ENCODE measurements around the gene PRSS16. TPM values are rescaled to one million over a fixed set of nuclear protein-coding genes. Genes with fewer than 3 reads are reported as not detected.

The PRSS16 gene
- 10 to 100 TPM in 3 of 4 donors, 1 to 10 TPM in 1; 9.0 to 34.5 (median 18.8) TPM for total RNA-seq

GRCh38 chr6:27247133-27247836 is at the start of gene PRSS16:
Gene PRSS16, plus strand, starts transcription at chr6:27247701. Its CDS starts 37 bp downstream, at chr6:27247738.
- Histone ChIP-seq H3K27ac (no peak within 1 kb of the TSS), H3K27me3 (peaks cover 85% of the 10 kb centered on the region), H3K36me3 (no peaks in the 10 kb centered on the region), H3K4me1 (peaks cover 3 to 16% (median 11%) of the 10 kb centered on the region in 4 donors), H3K9me3 (no peaks in the 10 kb centered on the region), H3K4me3 (no peak within 1 kb of the TSS)
- TF ChIP-seq CTCF (IDR thresholded peaks at IDR 0.05) (no peak), POLR2AphosphoS5 (IDR thresholded peaks at IDR 0.05) (no peak), EP300 (IDR thresholded peaks at IDR 0.05; ENCODE audit: low read depth) (no peak), POLR2A (IDR thresholded peaks at IDR 0.05) (no peak)
- in situ Hi-C loops (cut with MboI; ENCODE audit: low pct_ligation_motif_present in 1 of 4, low pct_unique_long_range_greater_than_20kb in 1 of 4, low sequenced_read_pairs in 3 of 4) = no loop called here
- intact Hi-C loops (cut with DNase I; ENCODE audit: low total_unique reads) = no loop called here
- 72 to 88% methylated on average over 3 to 12 of the region's 12 CpGs for WGBS, 2 donors (ENCODE audit: low coverage in 1 of 2)
- no peak for DNase-seq

GRCh38 chr6:27205375-27206278 is 41.9 kb upstream of the PRSS16 start:
- H3K4me1 ChIP-seq = no peaks in the 10 kb centered on the region
- H3K27me3 ChIP-seq = peaks cover 60% of the 10 kb centered on the region
- no peak for DNase-seq
- intact Hi-C loops (cut with DNase I; ENCODE audit: low total_unique reads) = no loop called here
- no peaks in the 10 kb centered on the region for H3K9me3 ChIP-seq
- in situ Hi-C loops (cut with MboI; ENCODE audit: low pct_ligation_motif_present in 1 of 4, low pct_unique_long_range_greater_than_20kb in 1 of 4, low sequenced_read_pairs in 3 of 4) = no loop called here
- no peak overlapping the region for H3K27ac ChIP-seq
- no peaks in the 10 kb centered on the region for H3K36me3 ChIP-seq
- WGBS, 2 donors (ENCODE audit: low coverage in 1 of 2) = 44 to 65% methylated on average over 16 to 32 of the region's 32 CpGs
- no peak for TF ChIP-seq POLR2AphosphoS5 (IDR thresholded peaks at IDR 0.05)
- no peak for TF ChIP-seq EP300 (IDR thresholded peaks at IDR 0.05; ENCODE audit: low read depth)
- no peak for TF ChIP-seq CTCF (IDR thresholded peaks at IDR 0.05)
- TF ChIP-seq POLR2A (IDR thresholded peaks at IDR 0.05) = no peak
- H3K4me3 ChIP-seq = no peak overlapping the region

GRCh38 chr6:27206806-27207205 is 40.7 kb upstream of the PRSS16 start:
- H3K36me3 ChIP-seq = no peaks in the 10 kb centered on the region
- in situ Hi-C loops (cut with MboI; ENCODE audit: low pct_ligation_motif_present in 1 of 4, low pct_unique_long_range_greater_than_20kb in 1 of 4, low sequenced_read_pairs in 3 of 4) = no loop called here
- H3K9me3 ChIP-seq = no peaks in the 10 kb centered on the region
- H3K4me1 ChIP-seq = no peaks in the 10 kb centered on the region
- TF ChIP-seq CTCF (IDR thresholded peaks at IDR 0.05) = no peak
- no peak for TF ChIP-seq EP300 (IDR thresholded peaks at IDR 0.05; ENCODE audit: low read depth)
- no peak for TF ChIP-seq POLR2AphosphoS5 (IDR thresholded peaks at IDR 0.05)
- H3K4me3 ChIP-seq = no peak overlapping the region
- peaks cover 69% of the 10 kb centered on the region for H3K27me3 ChIP-seq
- intact Hi-C loops (cut with DNase I; ENCODE audit: low total_unique reads) = no loop called here
- no peak overlapping the region for H3K27ac ChIP-seq
- DNase-seq = no peak

- Histone ChIP-seq H3K4me3 (no peak overlapping the region), H3K36me3 (no peaks in the 10 kb centered on the region), H3K9me3 (no peaks in the 10 kb centered on the region), H3K27me3 (peaks cover 81% of the 10 kb centered on the region), H3K4me1 (no peaks in the 10 kb centered on the region), H3K27ac (no peak overlapping the region)
- intact Hi-C loops (cut with DNase I; ENCODE audit: low total_unique reads) = no loop called here
- 100% methylated on average over 1 to 2 of the region's 2 CpGs for WGBS, 2 donors (ENCODE audit: low coverage in 1 of 2)
- TF ChIP-seq CTCF (IDR thresholded peaks at IDR 0.05) (no peak), EP300 (IDR thresholded peaks at IDR 0.05; ENCODE audit: low read depth) (no peak), POLR2AphosphoS5 (IDR thresholded peaks at IDR 0.05) (no peak)
- DNase-seq = no peak
- in situ Hi-C loops (cut with MboI; ENCODE audit: low pct_ligation_motif_present in 1 of 4, low pct_unique_long_range_greater_than_20kb in 1 of 4, low sequenced_read_pairs in 3 of 4) = no loop called here
These were observed 39.5 kb upstream of the PRSS16 start for GRCh38 chr6:27208042-27208441.
